Ovary (tissue), 9 donors: ENCODE measurements around the gene YBX1. TPM values are rescaled to one million over a fixed set of nuclear protein-coding genes. Genes with fewer than 3 reads are reported as not detected.

Experiments
- DNase-seq, 5 donors: peaks; one replicate each; pipeline ENCODE4 v3.0.0-alpha.2; 2019 to 2020
- H3K27ac ChIP-seq, 2 donors: fragments of 200-600 bp; one replicate each; pipeline versions ENCODE4 v1.5.1 to v1.8.0; 2019 to 2022
- H3K27me3 ChIP-seq: fragments of 200-600 bp; one replicate; pipeline ENCODE4 v1.8.0; 2022
- H3K36me3 ChIP-seq: fragments of 200-600 bp; sonication (generic); one replicate; pipeline ENCODE4 v1.5.1; 2019
- H3K4me1 ChIP-seq: one replicate; pipeline ENCODE4 v1.8.1; 2013; ENCODE audit warnings: mild to moderate bottlenecking, moderate library complexity; ENCODE audit not compliant: insufficient read depth
- H3K4me3 ChIP-seq: fragments of 200-600 bp; sonication (generic); one replicate; pipeline ENCODE4 v1.5.1; 2017
- H3K9me3 ChIP-seq, 2 donors: fragments of 200-600 bp in 1 of 2; sonication (generic) in 1 of 2; one replicate each; pipeline versions ENCODE4 v1.5.1 to v1.8.1; 2013 to 2019; ENCODE audit warnings: mild to moderate bottlenecking in 1 of 2, moderate library complexity in 1 of 2
- EP300 ChIP-seq: sonication (generic); formaldehyde crosslinking; IDR thresholded peaks from one replicate; pipeline ENCODE4 v1.6.1; 2017; ENCODE audit warnings: antibody characterized with exemption
- POLR2A ChIP-seq: fragments of 450-650 bp; IDR thresholded peaks from one replicate; pipeline ENCODE4 v1.6.1; 2017; ENCODE audit warnings: antibody characterized with exemption, mild to moderate bottlenecking, moderate library complexity
- WGBS, 3 donors: extraction: QIAGEN DNeasy Blood & Tissue Kit in 1 of 3; methylation state at CpG; one replicate each; pipeline versions ENCODE4 v1.1.5 to v1.1.7; 2013 to 2017; 5-methylcytosine and 5-hydroxymethylcytosine counted together
- intact Hi-C, 4 donors: fragments of 100-400 bp; cut with DNase I; formaldehyde crosslinking; loops; one replicate each; pipeline versions ENCODE4 v1.11.0 to v1.15.1; 2022 to 2023
- polyA plus RNA-seq, 2 donors: library from polyadenylated mRNA; stranded (reverse); fragments of 200-250 nt in 1 of 2; fragments of 350-450 nt in 1 of 2; fragmentation: Illumina TruSeq in 1 of 2; extraction: RNeasy Lipid Tissue Mini Kit (QIAGEN cat#74804) in 1 of 2; gene quantifications; one replicate each; pipeline ENCODE4 v1.2.3, GENCODE V29; 2013 to 2014
- total RNA-seq, 7 donors: library from RNA; depleted of rRNA in 2 of 7; stranded (reverse); fragments of >200 nt in 2 of 7; fragmentation: NEBNext Ultra II Directional in 3 of 7; extraction: Animal tissue kit (Norgen Biotek cat#: 25700) in 3 of 7; gene quantifications; one replicate each; pipeline versions ENCODE4 v1.1.0 to v1.2.4, GENCODE V29; 2016 to 2023
- TF ChIP-seq, protein P1 (sequence below), 3 donors: fragments of 450-650 bp in 2 of 3; fragments of 200-600 bp in 1 of 3; IDR thresholded peaks; one replicate each; pipeline versions ENCODE4 v1.5.1 to v1.8.0; 2016 to 2022; ENCODE audit warnings: antibody characterized with exemption in 3 of 3, mild to moderate bottlenecking in 1 of 3
- donor health status: DM: no; HTN: no; CAD: no; lungs with moderate emphysema.
- donor health status: DM: no; HTN: no; CAD: no.
- donor health status: Bipolar disorder and iron deficiency.
- donor health status: DM: yes; HTN: yes; CAD: no.
- donor health status: DM: no; HTN: no; CAD: no.
- donor health status: DM: yes; HTN: yes; CAD: no.

Gene YBX1
- total and polyA plus RNA-seq, 9 donors = 196 to 909 (median 381) TPM

DNA sequence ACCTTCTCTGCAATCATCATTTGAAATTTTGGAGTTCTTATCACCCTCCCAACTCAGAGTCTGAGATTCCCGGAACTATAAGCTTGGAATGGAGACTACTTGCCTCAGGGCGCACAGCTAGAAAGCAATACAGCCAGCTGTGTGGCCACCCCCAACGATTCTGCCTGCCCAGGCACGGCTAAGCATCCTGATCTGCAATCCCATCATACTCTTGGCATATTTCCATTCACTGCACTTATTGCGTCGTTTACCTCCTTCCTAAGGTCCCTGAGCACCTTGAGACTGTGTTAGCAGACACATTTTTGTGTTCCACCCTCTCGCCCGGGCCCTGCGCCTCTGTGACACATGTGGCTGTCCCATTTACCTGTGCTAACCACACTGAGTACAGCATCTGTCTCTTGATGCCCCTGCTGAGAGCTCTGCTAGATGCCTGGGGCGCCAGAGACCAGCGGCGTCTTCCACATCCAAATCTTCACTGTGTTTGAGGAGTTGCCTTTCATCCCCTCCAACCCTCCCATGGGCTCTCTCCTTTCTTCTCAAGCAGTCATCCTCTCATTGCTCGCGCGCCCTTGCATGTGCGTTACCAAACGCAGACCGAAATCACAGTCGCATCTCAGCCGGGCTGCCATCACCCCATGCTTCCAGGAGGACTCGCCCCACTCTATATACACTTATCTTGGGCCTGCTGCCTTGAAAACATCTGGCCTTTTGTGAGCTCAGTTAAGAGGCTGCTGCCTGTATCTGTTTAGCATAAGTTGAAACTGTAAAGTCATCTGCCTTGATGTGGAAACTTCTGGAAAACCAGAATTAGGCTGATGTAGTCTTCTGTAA, 61.3 kb downstream of the YBX1 start:
- 72 to 76% (median 73%) methylated on average over 21 of the region's 21 CpGs for WGBS, 3 donors
- H3K9me3 ChIP-seq = no peaks in the 10 kb centered on the region
- TF ChIP-seq EP300 (no peak), POLR2A (no peak)
- TF ChIP-seq, protein P1, sequence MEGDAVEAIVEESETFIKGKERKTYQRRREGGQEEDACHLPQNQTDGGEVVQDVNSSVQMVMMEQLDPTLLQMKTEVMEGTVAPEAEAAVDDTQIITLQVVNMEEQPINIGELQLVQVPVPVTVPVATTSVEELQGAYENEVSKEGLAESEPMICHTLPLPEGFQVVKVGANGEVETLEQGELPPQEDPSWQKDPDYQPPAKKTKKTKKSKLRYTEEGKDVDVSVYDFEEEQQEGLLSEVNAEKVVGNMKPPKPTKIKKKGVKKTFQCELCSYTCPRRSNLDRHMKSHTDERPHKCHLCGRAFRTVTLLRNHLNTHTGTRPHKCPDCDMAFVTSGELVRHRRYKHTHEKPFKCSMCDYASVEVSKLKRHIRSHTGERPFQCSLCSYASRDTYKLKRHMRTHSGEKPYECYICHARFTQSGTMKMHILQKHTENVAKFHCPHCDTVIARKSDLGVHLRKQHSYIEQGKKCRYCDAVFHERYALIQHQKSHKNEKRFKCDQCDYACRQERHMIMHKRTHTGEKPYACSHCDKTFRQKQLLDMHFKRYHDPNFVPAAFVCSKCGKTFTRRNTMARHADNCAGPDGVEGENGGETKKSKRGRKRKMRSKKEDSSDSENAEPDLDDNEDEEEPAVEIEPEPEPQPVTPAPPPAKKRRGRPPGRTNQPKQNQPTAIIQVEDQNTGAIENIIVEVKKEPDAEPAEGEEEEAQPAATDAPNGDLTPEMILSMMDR (IDR thresholded peaks at IDR 0.05) = no peak
- intact Hi-C loops = no loop called here
- no peaks in the 10 kb centered on the region for H3K4me1 ChIP-seq
- no peaks in the 10 kb centered on the region for H3K27me3 ChIP-seq
- H3K36me3 ChIP-seq = no peaks in the 10 kb centered on the region
- H3K4me3 ChIP-seq = no peak overlapping the region
- no peak for DNase-seq
- H3K27ac ChIP-seq = no peak overlapping the region

DNA sequence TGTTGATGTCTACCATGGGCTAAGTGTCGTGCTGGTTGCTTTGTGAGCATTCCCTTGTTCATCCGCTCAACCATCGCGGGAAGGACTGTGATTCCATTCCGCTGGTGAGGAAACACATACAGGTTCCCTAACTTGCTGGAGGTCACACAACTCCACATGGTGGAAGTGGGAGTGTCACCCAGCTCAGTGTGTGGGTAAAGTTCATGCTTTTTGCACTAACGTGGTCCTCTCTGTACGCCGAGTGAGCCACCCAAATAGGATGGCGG, 61.9 kb downstream of the YBX1 start:
- intact Hi-C loops = no loop called here

DNA sequence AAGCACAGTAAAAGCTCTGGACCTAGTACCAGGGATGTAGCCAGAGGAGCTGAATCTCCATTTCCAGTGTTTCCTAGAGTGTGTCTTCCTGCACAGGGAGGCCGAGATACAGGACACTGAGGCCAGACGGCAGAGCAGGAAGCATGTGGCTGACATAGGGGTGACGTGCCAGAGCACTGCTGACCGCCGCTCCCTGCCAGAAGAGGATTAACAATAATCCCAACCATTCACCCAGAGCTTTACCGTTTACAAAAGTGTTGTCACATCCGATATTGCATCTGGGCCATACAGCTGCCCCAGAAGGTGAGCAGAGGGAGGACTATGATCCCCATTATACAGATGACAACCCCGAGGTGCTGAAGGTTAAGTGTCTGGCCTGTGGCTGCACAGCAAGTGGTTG, 63.6 kb downstream of the YBX1 start:
- no peaks in the 10 kb centered on the region for H3K36me3 ChIP-seq
- intact Hi-C loops = no loop called here
- WGBS, 3 donors = 79 to 87% (median 80%) methylated on average over 8 of the region's 8 CpGs
- no peak overlapping the region for H3K27ac ChIP-seq
- H3K27me3 ChIP-seq = no peaks in the 10 kb centered on the region
- no peaks in the 10 kb centered on the region for H3K4me1 ChIP-seq
- no peak for DNase-seq
- no peak overlapping the region for H3K4me3 ChIP-seq
- TF ChIP-seq POLR2A = no peak
- TF ChIP-seq EP300 = no peak
- TF ChIP-seq, protein P1 (IDR thresholded peaks at IDR 0.05) = no peak
- H3K9me3 ChIP-seq = no peaks in the 10 kb centered on the region

More for the DNA sequence above, 61.9 kb downstream of the YBX1 start:
- H3K9me3 ChIP-seq = no peaks in the 10 kb centered on the region
- no peaks in the 10 kb centered on the region for H3K4me1 ChIP-seq
- TF ChIP-seq POLR2A = no peak
- no peak for TF ChIP-seq EP300
- TF ChIP-seq, protein P1 (IDR thresholded peaks at IDR 0.05) = no peak
- no peaks in the 10 kb centered on the region for H3K27me3 ChIP-seq
- DNase-seq = no peak
- H3K4me3 ChIP-seq = no peak overlapping the region
- H3K36me3 ChIP-seq = no peaks in the 10 kb centered on the region
- no peak overlapping the region for H3K27ac ChIP-seq
- WGBS, 3 donors = 80 to 88% (median 83%) methylated on average over 9 of the region's 9 CpGs

DNA sequence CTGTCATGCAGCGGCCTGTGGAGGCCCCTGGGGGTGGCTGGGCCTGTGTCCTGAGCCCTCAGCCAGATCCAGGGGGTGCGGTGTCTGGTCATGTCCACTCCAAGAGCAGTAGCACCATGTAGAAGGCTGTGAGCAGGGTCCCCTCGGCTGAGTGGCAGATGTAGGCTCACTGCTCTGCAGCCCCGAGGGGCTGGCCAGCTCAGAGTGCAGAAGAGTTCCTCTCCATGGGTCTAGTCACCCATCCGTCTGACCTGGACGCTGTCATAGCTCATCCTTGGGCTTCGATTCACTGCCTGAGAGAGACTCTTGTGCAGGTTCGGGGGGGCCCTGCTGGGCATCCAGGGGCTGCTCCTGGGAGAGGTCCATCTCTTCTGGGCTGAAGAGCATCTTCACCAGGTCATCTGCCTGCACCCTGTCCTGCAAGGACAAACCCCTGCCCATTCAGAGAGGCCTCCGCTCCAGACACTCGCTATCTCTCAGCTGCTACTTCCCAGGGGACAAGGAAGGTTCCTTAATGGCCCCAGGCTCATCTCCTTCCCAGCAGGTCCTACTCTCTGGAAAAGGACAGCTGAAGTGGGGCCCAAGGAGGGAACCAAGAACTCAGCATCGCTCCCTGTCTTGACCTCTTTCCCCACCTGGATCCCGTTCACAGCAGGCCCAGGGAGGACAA, 64.4 kb downstream of the YBX1 start:
- no peaks in the 10 kb centered on the region for H3K36me3 ChIP-seq

More for the DNA sequence above, 64.4 kb downstream of the YBX1 start:
- TF ChIP-seq EP300 (no peak), POLR2A (no peak)
- TF ChIP-seq, protein P1 (IDR thresholded peaks at IDR 0.05) = no peak
- Histone ChIP-seq H3K4me3 (no peak overlapping the region), H3K4me1 (no peaks in the 10 kb centered on the region), H3K27me3 (no peaks in the 10 kb centered on the region), H3K9me3 (no peaks in the 10 kb centered on the region), H3K27ac (no peak overlapping the region)
- DNase-seq = no peak
- WGBS, 3 donors = 87 to 94% (median 89%) methylated on average over 8 to 12 of the region's 12 CpGs
- intact Hi-C loops = no loop called here
